ENCODE results near the gene RAB9A. TPM values are rescaled to one million over a fixed set of nuclear protein-coding genes. Genes with fewer than 3 reads are reported as not detected.

RAB9A gene
- polyA plus RNA-seq, 3 donors: 17.9 to 38.1 (median 30.8) TPM

- Histone ChIP-seq H3K9ac (ENCODE audit: insufficient read depth, low read length, poor library complexity, severe bottlenecking) (no peak overlapping the region), H3K27me3 (ENCODE audit: control insufficient read depth in 2 of 2, insufficient read depth in 2 of 2, low read length in 2 of 2) (peaks cover 0 to 18% of the 10 kb centered on the region in 2 donors), H3K9me3 (replicated peaks in 1 of 2; ENCODE audit: control insufficient read depth in 1 of 2, insufficient read depth in 1 of 2, low read length in 2 of 2) (peaks cover 0 to 5% of the 10 kb centered on the region in 2 donors), H3K4me1 (ENCODE audit: control insufficient read depth in 1 of 2, insufficient read depth in 2 of 2, low read length in 2 of 2) (peaks cover 16 to 35% of the 10 kb centered on the region in 2 donors), H3K36me3 (replicated peaks in 1 of 2; ENCODE audit: control insufficient read depth in 1 of 2, insufficient read depth in 2 of 2, low read length in 2 of 2) (no peaks in the 10 kb centered on the region), H3K4me3 (replicated peaks in 1 of 3; ENCODE audit: low read depth in 2 of 3, low read length in 3 of 3) (no peak overlapping the region), H2AFZ (ENCODE audit: insufficient read depth, low read depth, low read length, poor library complexity, severe bottlenecking) (no peak overlapping the region), H3K4me2 (replicated peaks; ENCODE audit: extremely low read depth, low read length, poor library complexity, severe bottlenecking) (no peak overlapping the region), H4K20me1 (ENCODE audit: insufficient read depth, low read length) (no peaks in the 10 kb centered on the region), H3K27ac (ENCODE audit: low read depth in 1 of 2, low read length in 2 of 2) (no peak overlapping the region), H3K79me2 (ENCODE audit: insufficient read depth, low read length) (peaks cover 52% of the 10 kb centered on the region)
- Mint-ChIP-seq H3K36me3 (peaks cover 0 to 3% of the 10 kb centered on the region in 2 donors), H3K27ac (peak overlapping the region in 2 of 7 donors; percentile 12 to 57), H3K4me1 (peaks cover 52% of the 10 kb centered on the region), H3K27me3 (ENCODE audit: low read depth in 3 of 3) (peaks cover 0 to 24% (median 0%) of the 10 kb centered on the region in 3 donors), H3K9me3 (peaks cover 0 to 13% (median 4%) of the 10 kb centered on the region in 7 donors), H3K4me3 (no peak overlapping the region)
- no peak for TF ChIP-seq CTCF (IDR thresholded peaks at IDR 0.05)
- intact Hi-C loops (cut with micrococcal nuclease): loop anchor here (5.0 to 10.0 kb wide), 2 partner anchors 35 to 78 kb away; partner anchors contain the start of gene TCEANC (in 2 of the 2)
- 90% methylated on average over 3 of the region's 7 CpGs for WGBS (ENCODE audit: insufficient coverage)
- DNase-seq: no peak
Measured at GRCh38 chrX:13732246-13733067, 43.5 kb downstream of the RAB9A start.

- Mint-ChIP-seq H3K36me3 (peaks cover 0 to 1% of the 10 kb centered on the region in 2 donors), H3K9me3 (peaks cover 0 to 13% (median 4%) of the 10 kb centered on the region in 7 donors), H3K4me3 (peak overlapping the region; percentile 85 to 95), H3K27me3 (ENCODE audit: low read depth in 3 of 3) (peaks cover 0 to 26% (median 0%) of the 10 kb centered on the region in 3 donors), H3K27ac (peak overlapping the region; percentile 16 to 96 (median 90)), H3K4me1 (peaks cover 51% of the 10 kb centered on the region)
- TF ChIP-seq CTCF (IDR thresholded peaks at IDR 0.05): no peak
- peak overlapping the region; percentile 73 for H3K4me2 ChIP-seq (replicated peaks; ENCODE audit: extremely low read depth, low read length, poor library complexity, severe bottlenecking)
- intact Hi-C loops (cut with micrococcal nuclease): loop anchor here (5.0 to 10.0 kb wide), 2 partner anchors 36 to 79 kb away; partner anchors contain the start of gene TCEANC (in 2 of the 2)
- H3K4me1 ChIP-seq (ENCODE audit: control insufficient read depth in 1 of 2, insufficient read depth in 2 of 2, low read length in 2 of 2): peaks cover 16 to 35% of the 10 kb centered on the region in 2 donors
- no peaks in the 10 kb centered on the region for H3K36me3 ChIP-seq (replicated peaks in 1 of 2; ENCODE audit: control insufficient read depth in 1 of 2, insufficient read depth in 2 of 2, low read length in 2 of 2)
- peak overlapping the region; percentile 74 for H3K9ac ChIP-seq (ENCODE audit: insufficient read depth, low read length, poor library complexity, severe bottlenecking)
- peaks cover 0 to 5% of the 10 kb centered on the region in 2 donors for H3K9me3 ChIP-seq (replicated peaks in 1 of 2; ENCODE audit: control insufficient read depth in 1 of 2, insufficient read depth in 1 of 2, low read length in 2 of 2)
- no peak for DNase-seq
- peaks cover 54% of the 10 kb centered on the region for H3K79me2 ChIP-seq (ENCODE audit: insufficient read depth, low read length)
- peaks cover 0 to 18% of the 10 kb centered on the region in 2 donors for H3K27me3 ChIP-seq (ENCODE audit: control insufficient read depth in 2 of 2, insufficient read depth in 2 of 2, low read length in 2 of 2)
- H3K4me3 ChIP-seq (replicated peaks in 1 of 3; ENCODE audit: low read depth in 2 of 3, low read length in 3 of 3): peak overlapping the region; percentile 63 to 95 (median 78)
- peak overlapping the region; percentile 78 for H2AFZ ChIP-seq (ENCODE audit: insufficient read depth, low read depth, low read length, poor library complexity, severe bottlenecking)
- H4K20me1 ChIP-seq (ENCODE audit: insufficient read depth, low read length): no peaks in the 10 kb centered on the region
- H3K27ac ChIP-seq (ENCODE audit: low read depth in 1 of 2, low read length in 2 of 2): peak overlapping the region in 1 of 2 donors; percentile 82
- 22% methylated on average over 4 of the region's 4 CpGs for WGBS (ENCODE audit: insufficient coverage)
Measured at GRCh38 chrX:13733506-13733905, 44.6 kb downstream of the RAB9A start.

All from CD14-positive monocyte (primary cell).